IMR-90 (cell line): ENCODE data around the gene NUMA1. TPM values are rescaled to one million over a fixed set of nuclear protein-coding genes. Genes with fewer than 3 reads are reported as not detected.

ENCODE experiments used
- microRNA-seq, 2 experiments: library from miRNA; stranded (forward) in 1 of 2; unstranded in 1 of 2; fragments of 10-50 nt in 1 of 2; fragments of <30 nt in 1 of 2; gene quantifications in 1 of 2; microRNA quantifications in 1 of 2; one replicate each; pipeline versions ENCODE3 to v1.1.0; 2013 to 2020; ENCODE audit not compliant: insufficient read depth in 1 of 2, insufficient read length in 1 of 2, unreplicated experiment in 1 of 2
- polyA plus RNA-seq, 3 experiments: library from polyadenylated mRNA; depleted of rRNA; stranded (reverse); fragments of >200 nt; gene quantifications; 2 replicates each; pipeline ENCODE4 v1.2.3, GENCODE V29; 2012; ENCODE audit warnings: low replicate concordance in 1 of 3
- small RNA-seq, 5 experiments: library from RNA; depleted of rRNA; stranded (forward); fragments of <200 nt; gene quantifications; one replicate each; pipeline ENCODE3, GENCODE V24; 2012
- total RNA-seq: library from RNA; depleted of rRNA; stranded (reverse); fragments of >200 nt; gene quantifications from 2 replicates; pipeline ENCODE4 v1.2.3, GENCODE V29; 2012; rRNA removed

The NUMA1 gene
- total and polyA plus RNA-seq, 2 of the 4 experiments (the other 2 are of a cell fraction) = 61.7 to 97.0 TPM

Small RNAs within 50 kb of the gene (microRNA-seq; reads per million reads assigned to microRNA genes)
- gene MIR3165 (ENCODE audit: insufficient read depth in 1 of 2, insufficient read length in 1 of 2, unreplicated experiment in 1 of 2) = 0 reads per million in 2 experiments
- not detected for gene RNU6-72P (ENCODE audit: insufficient read depth, insufficient read length)

Small RNAs within 50 kb of the gene (small RNA-seq; reads per million reads assigned to genes)
- 0 to 1.2 (median 0) reads per million in 5 experiments for gene MIR3165
- gene RNU6-72P = 0 reads per million in 5 experiments

Other genes starting within 250 kb of the NUMA1 start
- not detected in 2 replicates for gene DEFB108B, start 247.3 kb downstream of the NUMA1 start, total RNA-seq
- gene DEFB108B, start 247.3 kb downstream of the NUMA1 start, polyA plus RNA-seq (2012; rRNA removed) = not detected in 2 replicates
- gene DEFB131B, start 202.1 kb downstream of the NUMA1 start, total RNA-seq = not detected in 2 replicates
- not detected in 2 replicates for gene DEFB131B, start 202.1 kb downstream of the NUMA1 start, polyA plus RNA-seq (2012; rRNA removed)
- gene XNDC1N, start 151.9 kb downstream of the NUMA1 start, total RNA-seq = 7.2 and 8.8 TPM in 2 replicates
- 2.0 and 2.5 TPM in 2 replicates for gene XNDC1N, start 151.9 kb downstream of the NUMA1 start, polyA plus RNA-seq (2012; rRNA removed)
- 65.8 and 88.7 TPM in 2 replicates for gene RNF121, start 151.5 kb downstream of the NUMA1 start, total RNA-seq
- 43.0 and 43.4 TPM in 2 replicates for gene RNF121, start 151.5 kb downstream of the NUMA1 start, polyA plus RNA-seq (2012; rRNA removed)
- 0.83 and 0.90 TPM in 2 replicates for gene IL18BP, start 81.6 kb downstream of the NUMA1 start, total RNA-seq
- 3.2 and 3.7 TPM in 2 replicates for gene IL18BP, start 81.6 kb downstream of the NUMA1 start, polyA plus RNA-seq (2012; rRNA removed)
- gene LRRC51, start 308 bp upstream of the NUMA1 start, total RNA-seq = 4.4 and 5.6 TPM in 2 replicates
- gene LRRC51, start 308 bp upstream of the NUMA1 start, polyA plus RNA-seq (2012; rRNA removed) = 5.3 and 6.3 TPM in 2 replicates
- 118 and 137 TPM in 2 replicates for gene LAMTOR1, start 22.8 kb upstream of the NUMA1 start, total RNA-seq
- 126 and 131 TPM in 2 replicates for gene LAMTOR1, start 22.8 kb upstream of the NUMA1 start, polyA plus RNA-seq (2012; rRNA removed)
- gene TOMT, start 25.4 kb upstream of the NUMA1 start, total RNA-seq = not detected in 2 replicates
- gene TOMT, start 25.4 kb upstream of the NUMA1 start, polyA plus RNA-seq (2012; rRNA removed) = not detected in 2 replicates
- gene ANAPC15, start 32.2 kb upstream of the NUMA1 start, total RNA-seq = 66.3 and 108 TPM in 2 replicates
- gene ANAPC15, start 32.2 kb upstream of the NUMA1 start, polyA plus RNA-seq (2012; rRNA removed) = 78.7 and 84.2 TPM in 2 replicates
- gene FOLR3, start 55.2 kb upstream of the NUMA1 start, total RNA-seq = 0.36 TPM in 1 of 2 replicates, not detected in the other
- gene FOLR3, start 55.2 kb upstream of the NUMA1 start, polyA plus RNA-seq (2012; rRNA removed) = 0.27 and 0.29 TPM in 2 replicates
- gene FOLR1, start 111.6 kb upstream of the NUMA1 start, total RNA-seq = not detected in 2 replicates
- gene FOLR1, start 111.6 kb upstream of the NUMA1 start, polyA plus RNA-seq (2012; rRNA removed) = 0.24 and 0.29 TPM in 2 replicates
- not detected in 2 replicates for gene FOLR2, start 136.3 kb upstream of the NUMA1 start, total RNA-seq
- not detected in 2 replicates for gene FOLR2, start 136.3 kb upstream of the NUMA1 start, polyA plus RNA-seq (2012; rRNA removed)
- gene INPPL1, start 144.2 kb upstream of the NUMA1 start, total RNA-seq = 26.9 and 27.4 TPM in 2 replicates
- gene INPPL1, start 144.2 kb upstream of the NUMA1 start, polyA plus RNA-seq (2012; rRNA removed) = 105 and 120 TPM in 2 replicates
- gene PHOX2A, start 163.6 kb upstream of the NUMA1 start, total RNA-seq = not detected in 2 replicates
- gene PHOX2A, start 163.6 kb upstream of the NUMA1 start, polyA plus RNA-seq (2012; rRNA removed) = not detected in 2 replicates